ENCODE results near the gene SPPL2A. TPM values are rescaled to one million over a fixed set of nuclear protein-coding genes. Genes with fewer than 3 reads are reported as not detected.

SPPL2A gene
- total RNA-seq, 1 experiment from 2014 or later, result 84.8 TPM

- H3K9me2 ChIP-seq (replicated peaks; ENCODE audit: insufficient read depth, low read length), result no peaks in the 10 kb centered on the region
- H3K4me3 ChIP-seq (ENCODE audit: low read length), result no peak overlapping the region
- H3K79me2 ChIP-seq (ENCODE audit: low read length), result peaks cover 93% of the 10 kb centered on the region
- no peak overlapping the region for H3K4me2 ChIP-seq (ENCODE audit: low read depth, low read length, poor library complexity, severe bottlenecking)
- H3K36me3 ChIP-seq (ENCODE audit: insufficient read depth, low read length), result peaks cover 12% of the 10 kb centered on the region; the same call in 1 of the 2 replicates
- H3K27me3 ChIP-seq (ENCODE audit: low read length), result no peaks in the 10 kb centered on the region
- no peak overlapping the region for H3K27ac ChIP-seq (ENCODE audit: low read length)
- no peaks in the 10 kb centered on the region for H3K9me3 ChIP-seq (ENCODE audit: low read length)
- H3K4me1 ChIP-seq (ENCODE audit: low read length), result peaks cover 16% of the 10 kb centered on the region
- no peak for DNase-seq
- peaks cover 28% of the 10 kb centered on the region; the same call in 1 of the 2 replicates for H4K20me1 ChIP-seq (ENCODE audit: insufficient read depth, low read depth, low read length)
- no peak overlapping the region for H2AFZ ChIP-seq (ENCODE audit: low read length)
- no peak overlapping the region for H3K9ac ChIP-seq (ENCODE audit: low read length)
Observed at GRCh38 chr15:50676799-50677483, 88.6 kb downstream of the SPPL2A start.

DNA sequence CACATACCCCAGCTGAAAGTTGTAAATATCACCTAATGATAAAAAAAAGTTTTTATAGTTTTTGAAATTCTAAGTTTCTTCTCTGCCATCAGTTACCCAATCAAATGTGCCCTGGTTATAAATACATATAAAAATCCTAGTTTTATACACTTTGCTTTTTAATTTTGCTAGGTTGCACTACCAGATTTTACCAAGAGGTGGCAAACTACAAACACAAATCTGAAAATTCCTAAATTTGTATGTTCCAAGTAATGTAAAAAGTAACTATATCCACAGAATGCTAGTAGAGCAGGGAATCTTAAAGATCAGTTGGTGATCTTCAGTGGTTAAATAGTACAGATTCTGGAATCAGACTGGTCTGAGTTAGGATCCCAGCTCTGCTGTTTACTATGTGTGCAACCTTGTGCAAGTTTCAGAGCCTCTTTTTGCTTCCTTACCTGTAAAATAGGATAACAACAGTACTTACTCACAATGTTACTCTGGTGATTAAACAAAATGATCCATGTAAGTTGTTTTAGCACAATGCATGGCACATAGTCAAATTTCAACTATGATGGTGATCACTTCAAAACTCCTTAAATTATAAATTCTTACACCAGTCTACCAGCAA is 89.9 kb downstream of the SPPL2A start:
- no peaks in the 10 kb centered on the region for H3K9me2 ChIP-seq (replicated peaks; ENCODE audit: insufficient read depth, low read length)
- no peaks in the 10 kb centered on the region for H3K9me3 ChIP-seq (ENCODE audit: low read length)
- no peak overlapping the region for H3K9ac ChIP-seq (ENCODE audit: low read length)
- DNase-seq, result peak; percentile 50
- H3K79me2 ChIP-seq (ENCODE audit: low read length), result peaks cover 93% of the 10 kb centered on the region
- peaks cover 12% of the 10 kb centered on the region; the same call in 1 of the 2 replicates for H3K36me3 ChIP-seq (ENCODE audit: insufficient read depth, low read length)
- peaks cover 16% of the 10 kb centered on the region for H3K4me1 ChIP-seq (ENCODE audit: low read length)
- no peak overlapping the region for H3K27ac ChIP-seq (ENCODE audit: low read length)
- H2AFZ ChIP-seq (ENCODE audit: low read length), result no peak overlapping the region
- H3K4me3 ChIP-seq (ENCODE audit: low read length), result no peak overlapping the region
- no peak overlapping the region for H3K4me2 ChIP-seq (ENCODE audit: low read depth, low read length, poor library complexity, severe bottlenecking)
- H3K27me3 ChIP-seq (ENCODE audit: low read length), result no peaks in the 10 kb centered on the region
- peaks cover 28% of the 10 kb centered on the region; the same call in 1 of the 2 replicates for H4K20me1 ChIP-seq (ENCODE audit: insufficient read depth, low read depth, low read length)

GRCh38 chr15:50670115-50670514 is 95.4 kb downstream of the SPPL2A start:
- Histone ChIP-seq H3K4me1 (ENCODE audit: low read length) (peaks cover 8% of the 10 kb centered on the region), H3K4me3 (ENCODE audit: low read length) (no peak overlapping the region), H3K27me3 (ENCODE audit: low read length) (no peaks in the 10 kb centered on the region), H3K79me2 (ENCODE audit: low read length) (peaks cover 92% of the 10 kb centered on the region), H3K9me3 (ENCODE audit: low read length) (no peaks in the 10 kb centered on the region), H3K4me2 (ENCODE audit: low read depth, low read length, poor library complexity, severe bottlenecking) (no peak overlapping the region), H3K36me3 (ENCODE audit: insufficient read depth, low read length) (peaks cover 13% of the 10 kb centered on the region), H3K27ac (ENCODE audit: low read length) (no peak overlapping the region), H2AFZ (ENCODE audit: low read length) (no peak overlapping the region), H4K20me1 (ENCODE audit: insufficient read depth, low read depth, low read length) (peaks cover 15% of the 10 kb centered on the region; the same call in 1 of the 2 replicates), H3K9me2 (replicated peaks; ENCODE audit: insufficient read depth, low read length) (no peaks in the 10 kb centered on the region), H3K9ac (ENCODE audit: low read length) (no peak overlapping the region)
- DNase-seq, result no peak

GRCh38 chr15:50669611-50670010 is 95.9 kb downstream of the SPPL2A start:
- Histone ChIP-seq H3K9me3 (ENCODE audit: low read length) (no peaks in the 10 kb centered on the region), H3K4me3 (ENCODE audit: low read length) (no peak overlapping the region), H3K9me2 (replicated peaks; ENCODE audit: insufficient read depth, low read length) (no peaks in the 10 kb centered on the region), H3K27ac (ENCODE audit: low read length) (no peak overlapping the region), H4K20me1 (ENCODE audit: insufficient read depth, low read depth, low read length) (peaks cover 11% of the 10 kb centered on the region; the same call in 1 of the 2 replicates), H2AFZ (ENCODE audit: low read length) (no peak overlapping the region), H3K9ac (ENCODE audit: low read length) (no peak overlapping the region), H3K27me3 (ENCODE audit: low read length) (no peaks in the 10 kb centered on the region), H3K4me2 (ENCODE audit: low read depth, low read length, poor library complexity, severe bottlenecking) (no peak overlapping the region), H3K79me2 (ENCODE audit: low read length) (peaks cover 92% of the 10 kb centered on the region), H3K4me1 (ENCODE audit: low read length) (peaks cover 3% of the 10 kb centered on the region), H3K36me3 (ENCODE audit: insufficient read depth, low read length) (peaks cover 9% of the 10 kb centered on the region)
- no peak for DNase-seq

DNA sequence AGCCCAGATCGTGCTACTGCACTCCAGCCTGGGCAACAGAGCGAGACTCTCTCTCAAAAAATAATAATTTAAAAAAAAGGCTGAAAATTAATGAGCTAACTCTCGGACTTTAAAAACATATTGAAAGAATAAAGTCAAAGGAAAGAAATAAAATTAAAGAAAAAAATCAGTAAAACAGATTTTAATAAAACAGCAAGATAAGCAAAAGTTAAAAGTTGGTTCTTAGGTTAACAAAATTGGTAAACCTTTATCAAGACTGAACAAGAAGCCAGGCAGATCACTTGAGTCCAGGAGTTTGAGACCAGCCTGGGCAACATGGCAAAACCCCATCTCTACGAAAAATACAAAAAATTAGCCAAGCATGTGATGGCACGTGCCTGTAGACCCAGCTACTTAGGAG is 99.6 kb downstream of the SPPL2A start:
- Histone ChIP-seq H3K9ac (ENCODE audit: low read length) (no peak overlapping the region), H4K20me1 (ENCODE audit: insufficient read depth, low read depth, low read length) (0 out of 2 replicates have a peak, but pooled peaks cover 6% of the 10 kb centered on the region), H3K79me2 (ENCODE audit: low read length) (peaks cover 84% of the 10 kb centered on the region), H3K4me3 (ENCODE audit: low read length) (no peak overlapping the region), H3K9me2 (replicated peaks; ENCODE audit: insufficient read depth, low read length) (no peaks in the 10 kb centered on the region), H3K27ac (ENCODE audit: low read length) (no peak overlapping the region), H3K36me3 (ENCODE audit: insufficient read depth, low read length) (peaks cover 36% of the 10 kb centered on the region), H3K4me2 (ENCODE audit: low read depth, low read length, poor library complexity, severe bottlenecking) (no peak overlapping the region), H2AFZ (ENCODE audit: low read length) (no peak overlapping the region), H3K4me1 (ENCODE audit: low read length) (no peaks in the 10 kb centered on the region), H3K27me3 (ENCODE audit: low read length) (no peaks in the 10 kb centered on the region), H3K9me3 (ENCODE audit: low read length) (no peaks in the 10 kb centered on the region)
- no peak for DNase-seq

DNA sequence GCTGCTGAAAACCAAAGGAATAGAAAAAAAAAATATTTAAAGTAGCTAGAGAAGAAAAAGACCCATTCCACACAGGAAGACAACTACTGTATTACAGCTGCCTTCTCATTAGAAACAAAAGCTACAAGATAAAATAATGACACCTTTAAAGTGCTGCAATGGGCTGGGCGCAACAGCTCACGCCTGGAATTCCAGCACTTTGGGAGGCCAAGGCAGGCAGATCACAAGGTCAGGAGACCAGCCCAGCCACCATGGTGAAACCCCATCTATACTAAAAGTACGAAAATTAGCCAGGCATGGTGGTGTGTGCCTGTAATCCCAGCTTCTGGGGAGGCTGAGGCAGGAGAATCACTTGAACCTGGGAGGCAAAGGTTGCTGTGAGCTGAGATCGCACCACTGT is 110.0 kb downstream of the SPPL2A start:
- Histone ChIP-seq H3K9me3 (ENCODE audit: low read length) (no peaks in the 10 kb centered on the region), H3K4me2 (ENCODE audit: low read depth, low read length, poor library complexity, severe bottlenecking) (no peak overlapping the region), H4K20me1 (ENCODE audit: insufficient read depth, low read depth, low read length) (no peaks in the 10 kb centered on the region), H3K27me3 (ENCODE audit: low read length) (no peaks in the 10 kb centered on the region), H3K36me3 (ENCODE audit: insufficient read depth, low read length) (peaks cover 32% of the 10 kb centered on the region), H3K4me3 (ENCODE audit: low read length) (no peak overlapping the region), H2AFZ (ENCODE audit: low read length) (no peak overlapping the region), H3K79me2 (ENCODE audit: low read length) (peaks cover 33% of the 10 kb centered on the region), H3K9ac (ENCODE audit: low read length) (no peak overlapping the region), H3K9me2 (replicated peaks; ENCODE audit: insufficient read depth, low read length) (no peaks in the 10 kb centered on the region), H3K4me1 (ENCODE audit: low read length) (no peaks in the 10 kb centered on the region), H3K27ac (ENCODE audit: low read length) (no peak overlapping the region)
- DNase-seq, result no peak

- Histone ChIP-seq H3K36me3 (ENCODE audit: insufficient read depth, low read length) (peaks cover 34% of the 10 kb centered on the region), H3K27me3 (ENCODE audit: low read length) (no peaks in the 10 kb centered on the region), H2AFZ (ENCODE audit: low read length) (no peak overlapping the region), H4K20me1 (ENCODE audit: insufficient read depth, low read depth, low read length) (no peaks in the 10 kb centered on the region), H3K79me2 (ENCODE audit: low read length) (peaks cover 40% of the 10 kb centered on the region), H3K4me1 (ENCODE audit: low read length) (no peaks in the 10 kb centered on the region), H3K9me2 (replicated peaks; ENCODE audit: insufficient read depth, low read length) (no peaks in the 10 kb centered on the region), H3K27ac (ENCODE audit: low read length) (no peak overlapping the region), H3K9ac (ENCODE audit: low read length) (no peak overlapping the region), H3K9me3 (ENCODE audit: low read length) (no peaks in the 10 kb centered on the region), H3K4me3 (ENCODE audit: low read length) (no peak overlapping the region), H3K4me2 (ENCODE audit: low read depth, low read length, poor library complexity, severe bottlenecking) (no peak overlapping the region)
- DNase-seq, result no peak
Observed at GRCh38 chr15:50653156-50653743, 112.3 kb downstream of the SPPL2A start.

DNA sequence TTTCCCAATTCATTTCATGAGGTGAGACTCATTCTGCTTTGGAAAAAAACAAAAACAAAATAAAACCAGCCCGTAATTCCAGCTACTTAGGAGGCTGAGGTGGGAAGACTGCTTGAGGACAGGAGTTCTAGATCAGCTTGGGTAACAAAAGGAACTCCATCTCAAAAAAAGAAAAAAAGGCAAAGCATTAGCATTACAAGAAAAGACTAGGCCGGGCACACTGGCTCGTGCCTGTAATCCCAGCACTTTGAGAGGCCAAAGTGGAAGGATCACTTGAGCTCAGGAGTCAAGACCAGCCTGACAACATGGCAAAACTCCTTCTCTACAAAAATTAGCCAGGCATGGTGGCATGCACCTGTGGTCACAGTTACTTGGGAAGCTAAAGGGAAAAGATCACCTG is 112.8 kb downstream of the SPPL2A start:
- Histone ChIP-seq H3K4me1 (ENCODE audit: low read length) (no peaks in the 10 kb centered on the region), H3K4me2 (ENCODE audit: low read depth, low read length, poor library complexity, severe bottlenecking) (no peak overlapping the region), H3K9me2 (replicated peaks; ENCODE audit: insufficient read depth, low read length) (no peaks in the 10 kb centered on the region), H3K9me3 (ENCODE audit: low read length) (no peaks in the 10 kb centered on the region), H2AFZ (ENCODE audit: low read length) (no peak overlapping the region), H3K79me2 (ENCODE audit: low read length) (peaks cover 44% of the 10 kb centered on the region), H3K27ac (ENCODE audit: low read length) (no peak overlapping the region), H3K27me3 (ENCODE audit: low read length) (no peaks in the 10 kb centered on the region), H3K4me3 (ENCODE audit: low read length) (no peak overlapping the region), H4K20me1 (ENCODE audit: insufficient read depth, low read depth, low read length) (no peaks in the 10 kb centered on the region), H3K9ac (ENCODE audit: low read length) (no peak overlapping the region), H3K36me3 (ENCODE audit: insufficient read depth, low read length) (peaks cover 36% of the 10 kb centered on the region)
- no peak for DNase-seq
